GM21526 (cell line): ENCODE results near the gene PTPN18.
"Not testable (repeated sequence)": the region's sequence is repeated elsewhere in the genome, so short reads cannot be mapped to it uniquely, and the experiment has no call there.

Source experiments
- ATAC-seq: cut with Tn5 transposase; IDR thresholded peaks from one replicate; pipeline ENCODE4 v1.9.1; 2021; ENCODE audit warnings: moderate library complexity; ENCODE audit not compliant: unreplicated experiment, low FRiP score

Gene PTPN18

DNA sequence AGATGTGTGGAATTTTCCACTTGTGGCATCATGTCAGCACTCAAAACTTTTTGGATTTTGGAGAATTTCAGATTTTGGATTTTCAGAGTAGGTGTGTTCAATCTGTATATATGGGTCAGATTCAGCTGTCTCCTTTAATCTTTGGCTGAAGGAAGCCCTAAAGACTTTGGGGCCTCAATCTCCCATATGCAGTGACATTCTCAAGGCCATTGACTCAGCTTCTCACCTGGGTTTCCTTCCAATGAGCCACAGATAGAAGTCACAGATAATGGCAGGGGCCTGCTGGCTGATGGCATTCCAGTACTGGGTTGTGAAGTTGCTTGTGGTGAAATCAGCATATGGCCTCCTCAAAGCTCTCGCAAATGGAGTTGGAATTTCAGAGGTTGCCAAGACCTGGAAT, 63.0 kb downstream of the PTPN18 start:
- not testable (repeated sequence) for ATAC-seq
